AML-193 (cell line): ENCODE data around the gene ALDH3A2.
"Not testable (repeated sequence)": the region's sequence is repeated elsewhere in the genome, so short reads cannot be mapped to it uniquely, and the experiment has no call there.

Experiments
- DNase-seq, 2 experiments: peaks; one replicate each; lab custom pipeline; 2025; lab: John Stamatoyannopoulos, UW

The ALDH3A2 gene

DNA sequence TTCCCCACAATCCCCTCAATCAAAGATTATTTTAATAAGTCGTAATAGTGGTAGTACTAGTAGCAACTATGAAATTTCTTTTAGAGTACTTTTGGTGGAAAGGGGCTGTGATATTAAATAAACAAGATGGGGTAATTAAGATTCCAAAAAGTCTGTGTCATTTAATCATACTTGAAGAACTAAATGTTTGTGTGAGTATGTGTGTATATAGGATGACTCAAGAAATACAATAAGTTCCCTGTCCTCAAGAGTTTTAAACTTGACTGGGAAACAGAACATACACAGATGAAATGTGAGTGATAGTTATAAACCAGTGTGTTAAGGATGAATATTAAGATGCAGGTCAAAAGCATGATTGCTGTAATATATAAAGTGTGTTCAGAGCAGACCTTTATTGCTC is 2.3 kb downstream of the ALDH3A2 start:
- DNase-seq: no peak

- no peak for DNase-seq
Observed at GRCh38 chr17:19651451-19652238, 3.1 kb downstream of the ALDH3A2 start.

DNA sequence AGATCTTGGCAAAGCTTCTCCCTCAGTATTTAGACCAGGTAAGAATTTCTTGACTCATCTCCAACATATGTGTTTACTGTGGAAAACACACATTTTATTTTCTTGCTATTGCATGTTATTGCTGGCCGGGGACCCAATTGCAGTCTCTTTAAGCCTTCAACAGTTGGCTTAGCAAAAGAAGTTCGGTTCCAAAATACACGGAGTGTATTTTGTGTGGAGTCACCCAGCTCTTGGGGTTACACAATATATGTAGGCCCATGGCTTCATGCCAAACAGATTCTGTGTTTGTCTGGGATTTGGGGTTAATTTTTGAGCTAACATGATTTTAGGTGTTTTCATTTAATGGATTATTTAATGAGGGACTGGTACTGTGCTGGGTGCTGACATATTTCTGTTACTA is 4.0 kb downstream of the ALDH3A2 start:
- DNase-seq: no peak

DNA sequence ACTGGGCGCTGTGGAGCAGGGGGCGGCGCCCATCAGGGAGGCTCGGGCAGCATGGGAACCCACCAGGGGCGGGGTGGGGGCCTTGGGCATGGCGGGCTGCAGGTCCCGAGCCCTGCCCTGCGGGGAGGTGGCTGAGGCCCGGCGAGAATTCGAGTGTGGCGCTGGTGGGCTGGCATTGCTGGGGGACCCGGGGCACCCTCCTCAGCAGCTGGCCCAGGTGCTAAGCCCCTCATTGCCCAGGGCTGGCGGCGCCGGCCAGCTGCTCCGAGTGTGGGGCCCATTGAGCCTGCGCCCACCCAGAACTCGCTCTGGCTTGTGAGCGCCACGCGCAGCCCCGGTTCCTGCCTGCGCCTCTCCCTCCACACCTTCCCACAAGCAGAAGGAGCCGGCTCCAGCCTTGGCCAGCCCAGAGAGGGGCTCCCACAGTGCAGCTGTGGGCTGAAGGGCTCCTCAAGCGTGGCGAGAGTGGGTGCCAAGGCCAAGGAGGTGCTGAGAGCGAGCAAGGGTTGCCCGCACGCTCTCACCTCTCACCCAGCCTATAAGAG is 5.9 kb downstream of the ALDH3A2 start:
- DNase-seq: no peak

GRCh38 chr17:19654896-19655295 is 6.3 kb downstream of the ALDH3A2 start:
- no peak for DNase-seq

DNA sequence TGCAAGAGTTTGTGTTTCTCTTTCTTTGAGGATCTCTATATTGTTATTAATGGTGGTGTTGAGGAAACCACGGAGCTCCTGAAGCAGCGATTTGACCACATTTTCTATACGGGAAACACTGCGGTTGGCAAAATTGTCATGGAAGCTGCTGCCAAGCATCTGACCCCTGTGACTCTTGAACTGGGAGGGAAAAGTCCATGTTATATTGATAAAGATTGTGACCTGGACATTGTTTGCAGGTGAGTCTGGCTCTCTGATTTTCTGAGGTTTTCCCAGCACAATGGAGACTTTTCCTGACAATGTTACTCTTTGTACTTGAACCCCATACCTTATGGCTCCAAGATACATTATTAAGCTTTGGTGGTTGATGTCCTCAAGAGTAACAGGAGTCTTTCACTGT is 7.8 kb downstream of the ALDH3A2 start:
- no peak for DNase-seq

GRCh38 chr17:19656851-19657581 is 8.5 kb downstream of the ALDH3A2 start:
- no peak for DNase-seq

DNA sequence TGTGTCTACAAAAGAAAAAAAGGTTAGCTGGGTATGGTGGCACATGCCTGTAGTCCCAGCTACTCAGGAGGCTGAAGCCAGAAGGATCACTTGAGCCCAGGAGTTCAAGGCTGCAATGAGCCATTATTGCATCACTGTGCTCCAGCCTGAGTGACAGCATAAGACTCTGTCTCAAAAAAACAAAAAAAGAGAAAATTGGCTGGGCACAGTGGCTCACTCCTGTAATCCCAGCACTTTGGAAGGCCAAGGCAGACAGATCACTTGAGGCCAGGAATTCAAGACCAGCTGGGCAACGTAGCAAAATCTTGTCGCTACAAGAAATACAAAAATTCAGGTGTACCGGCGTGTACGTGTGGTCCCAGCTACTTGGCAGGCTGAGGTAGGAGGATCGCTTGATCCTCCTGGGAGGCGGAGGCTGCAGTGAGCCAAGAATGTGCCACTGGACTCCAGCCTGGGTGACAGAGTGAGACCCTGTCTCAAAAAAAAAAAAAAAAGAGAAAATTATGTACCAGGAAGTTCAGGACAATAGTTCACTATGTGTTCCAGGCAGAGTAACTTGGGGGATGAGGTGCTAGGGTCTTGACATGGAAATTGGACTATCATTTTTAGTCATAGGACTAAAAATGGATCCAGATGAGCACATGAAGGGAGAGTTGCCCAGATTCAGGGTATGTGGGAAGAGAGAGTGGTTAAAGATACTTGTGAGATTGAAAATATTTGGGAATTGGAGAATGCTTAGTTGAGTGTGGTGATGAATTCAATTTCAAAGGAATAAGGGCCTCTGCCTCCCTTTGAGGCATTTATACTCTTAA is 11.0 kb downstream of the ALDH3A2 start:
- no peak for DNase-seq

DNA sequence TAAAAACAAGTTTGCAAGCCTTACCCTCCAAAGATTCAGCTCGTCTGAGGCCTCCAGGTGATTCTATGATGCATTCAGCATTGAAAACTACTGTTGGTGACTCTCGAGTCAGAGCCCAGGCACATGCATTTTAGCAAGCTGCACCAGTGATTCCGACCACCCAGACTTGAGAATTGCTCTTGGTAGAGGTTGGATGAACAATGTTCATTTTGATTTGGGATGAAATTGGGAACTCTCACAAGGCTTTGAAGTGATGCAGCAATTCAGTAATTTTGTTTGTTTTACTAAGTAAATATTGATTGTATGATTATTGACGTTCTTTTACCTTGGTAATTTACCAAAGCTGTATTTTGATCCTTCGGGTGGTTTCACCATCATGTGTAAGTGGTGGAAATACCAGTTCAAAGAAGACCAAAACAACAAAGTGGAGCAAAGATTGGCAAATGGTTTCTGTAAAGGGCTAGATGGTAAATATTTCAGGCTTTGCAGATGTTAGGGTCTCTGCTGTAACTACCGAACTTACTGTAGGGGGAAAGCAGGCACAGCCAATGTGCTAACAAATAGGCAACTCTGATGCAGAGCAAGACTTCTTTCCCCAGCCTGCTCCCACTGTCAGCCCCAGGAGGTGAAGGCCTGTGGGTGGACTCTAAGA is 11.8 kb downstream of the ALDH3A2 start:
- no peak for DNase-seq

GRCh38 chr17:19661121-19661520 is 12.6 kb downstream of the ALDH3A2 start:
- DNase-seq: no peak

DNA sequence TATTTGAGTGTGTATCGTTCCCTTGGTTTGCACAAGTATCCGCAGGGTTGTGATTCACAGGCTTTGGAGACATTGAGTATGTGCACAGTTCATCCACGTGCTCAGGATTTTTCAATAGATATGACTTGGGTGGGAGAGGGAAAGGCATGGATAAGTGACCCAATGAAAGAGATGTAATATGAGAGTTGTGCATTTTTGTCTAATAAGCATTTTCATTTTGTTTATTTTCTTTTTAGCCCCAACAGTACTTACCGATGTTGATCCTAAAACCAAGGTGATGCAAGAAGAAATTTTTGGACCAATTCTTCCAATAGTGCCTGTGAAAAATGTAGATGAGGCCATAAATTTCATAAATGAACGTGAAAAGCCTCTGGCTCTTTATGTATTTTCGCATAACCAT is 14.5 kb downstream of the ALDH3A2 start:
- no peak for DNase-seq

GRCh38 chr17:19664136-19664820 is 15.7 kb downstream of the ALDH3A2 start:
- no peak for DNase-seq

DNA sequence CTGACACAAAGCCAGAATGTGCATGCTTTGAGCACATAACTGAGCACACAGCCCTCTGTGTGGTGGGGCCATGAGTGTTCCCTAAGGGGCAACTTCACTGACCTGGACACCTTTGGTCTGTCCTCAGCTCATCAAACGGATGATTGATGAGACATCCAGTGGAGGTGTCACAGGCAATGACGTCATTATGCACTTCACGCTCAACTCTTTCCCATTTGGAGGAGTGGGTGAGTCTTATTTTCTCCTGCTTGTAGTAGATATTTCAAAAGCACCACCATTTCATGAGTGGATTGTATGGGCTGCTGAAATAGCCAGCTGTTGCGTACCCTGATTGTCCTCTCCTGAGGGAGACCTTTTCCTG is 16.2 kb downstream of the ALDH3A2 start:
- DNase-seq: no peak

- not testable (repeated sequence) for DNase-seq
Observed at GRCh38 chr17:19669680-19670079, 21.1 kb downstream of the ALDH3A2 start.

- no peak for DNase-seq
Observed at GRCh38 chr17:19670908-19671307, 22.4 kb downstream of the ALDH3A2 start.

DNA sequence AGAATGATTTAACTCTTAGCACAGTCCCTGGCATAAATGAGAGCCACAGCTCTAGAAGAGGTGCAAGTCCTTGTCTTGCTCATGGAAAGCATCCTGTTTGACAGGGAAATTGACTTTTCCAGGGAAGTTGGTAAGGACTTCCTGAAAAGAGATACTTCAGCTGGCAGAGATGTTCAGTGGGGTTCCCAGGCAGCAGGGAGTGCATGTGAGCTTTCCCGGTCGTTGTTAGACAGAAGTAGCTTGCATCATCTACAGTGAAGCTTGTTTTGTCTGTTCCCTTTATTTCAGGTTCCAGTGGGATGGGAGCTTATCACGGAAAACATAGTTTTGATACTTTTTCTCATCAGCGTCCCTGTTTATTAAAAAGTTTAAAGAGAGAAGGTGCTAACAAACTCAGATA is 22.9 kb downstream of the ALDH3A2 start:
- DNase-seq: no peak

- DNase-seq: no peak
Observed at GRCh38 chr17:19672009-19672750, 23.6 kb downstream of the ALDH3A2 start.

GRCh38 chr17:19673623-19674022 is 25.1 kb downstream of the ALDH3A2 start:
- DNase-seq: no peak

GRCh38 chr17:19676896-19677295 is 28.3 kb downstream of the ALDH3A2 start:
- no peak for DNase-seq

DNA sequence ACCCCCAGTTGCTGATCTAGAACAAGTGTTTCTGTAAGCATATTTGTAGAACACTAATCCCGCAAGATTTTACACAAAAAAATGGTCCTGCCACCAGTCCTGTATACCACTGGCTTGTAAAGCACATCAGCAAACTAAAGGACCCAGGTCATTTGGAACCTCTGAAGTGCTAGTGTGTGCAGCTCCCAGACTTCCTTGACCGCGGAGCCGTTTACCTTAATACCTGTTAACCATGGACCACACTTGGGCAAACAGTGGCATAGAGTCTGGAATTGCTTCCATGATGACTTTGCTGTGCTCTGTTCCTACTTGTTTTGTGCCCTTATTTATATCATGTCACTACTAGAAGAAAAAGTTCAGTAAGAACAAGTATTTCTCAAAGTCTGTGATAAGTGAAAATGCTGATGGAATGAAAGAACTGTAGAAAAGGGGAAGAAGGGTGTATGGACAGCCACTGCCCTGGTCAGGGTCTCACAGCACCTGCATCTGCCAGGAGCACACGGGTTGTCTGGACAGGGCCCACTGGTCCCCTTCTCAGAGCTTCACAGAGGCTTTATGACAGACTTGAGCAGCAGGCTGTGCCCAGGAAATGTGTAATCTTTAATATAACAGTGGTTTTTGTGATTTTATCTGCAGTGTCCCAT is 29.3 kb downstream of the ALDH3A2 start:
- DNase-seq: no peak
